ENCODE results near the gene DEGS2.
A peak's percentile ranks its signal among the peaks of the same experiment; 100 is the strongest.
"Not testable (repeated sequence)": the region's sequence is repeated elsewhere in the genome, so short reads cannot be mapped to it uniquely, and the experiment has no call there.

The DEGS2 gene

GRCh38 chr14:100176811-100177327, 17.4 kb upstream of the DEGS2 start:
- no peak for FAIRE-seq

- no peak for FAIRE-seq
These were observed 13.9 kb upstream of the DEGS2 start for GRCh38 chr14:100173353-100173752.

- FAIRE-seq = no peak
These were observed 13.4 kb upstream of the DEGS2 start for GRCh38 chr14:100172811-100173210.

- no peak for FAIRE-seq
These were observed 11.4 kb upstream of the DEGS2 start for GRCh38 chr14:100170880-100171279.

- no peak for FAIRE-seq
These were observed 9.1 kb upstream of the DEGS2 start for GRCh38 chr14:100168506-100168905.

GRCh38 chr14:100165831-100166440, 6.5 kb upstream of the DEGS2 start:
- FAIRE-seq = no peak

GRCh38 chr14:100165376-100165775, 5.9 kb upstream of the DEGS2 start:
- no peak for FAIRE-seq

- FAIRE-seq = no peak
These were observed 1.1 kb upstream of the DEGS2 start for GRCh38 chr14:100160534-100160916.

- no peak for FAIRE-seq
These were observed 554 bp upstream of the DEGS2 start for GRCh38 chr14:100159865-100160533.

- no peak for FAIRE-seq
These were observed 815 bp downstream of the DEGS2 start for GRCh38 chr14:100158566-100159093.

- FAIRE-seq = not testable (repeated sequence)
These were observed 1.8 kb downstream of the DEGS2 start for GRCh38 chr14:100157548-100158232.

GRCh38 chr14:100156776-100157175, 2.7 kb downstream of the DEGS2 start:
- FAIRE-seq = no peak

GRCh38 chr14:100155756-100156616, 3.5 kb downstream of the DEGS2 start:
- no peak for FAIRE-seq

- peak; percentile 65 for FAIRE-seq
These were observed 4.3 kb downstream of the DEGS2 start for GRCh38 chr14:100155049-100155621.

- no peak for FAIRE-seq
These were observed 5.9 kb downstream of the DEGS2 start for GRCh38 chr14:100153560-100153959.

- FAIRE-seq = no peak
These were observed 7.4 kb downstream of the DEGS2 start for GRCh38 chr14:100152091-100152490.

GRCh38 chr14:100150932-100151587, 8.4 kb downstream of the DEGS2 start:
- no peak for FAIRE-seq

GRCh38 chr14:100149851-100150611, 9.4 kb downstream of the DEGS2 start:
- FAIRE-seq = no peak

GRCh38 chr14:100148837-100149731, 10.4 kb downstream of the DEGS2 start:
- FAIRE-seq = no peak
